ENCODE data around the gene ABCD4. TPM values are rescaled to one million over a fixed set of nuclear protein-coding genes. Genes with fewer than 3 reads are reported as not detected.

ABCD4 gene
- total and polyA plus RNA-seq, 2 donors = 30.6 to 36.0 TPM

GRCh38 chr14:74325446-74325845, 22.7 kb upstream of the ABCD4 start:
- Histone ChIP-seq H3K36me3 (ENCODE audit: insufficient read depth) (no peaks in the 10 kb centered on the region), H3K4me1 (ENCODE audit: insufficient read depth) (no peaks in the 10 kb centered on the region), H3K27ac (ENCODE audit: low read depth) (no peak overlapping the region), H3K4me3 (ENCODE audit: low read depth, low read length) (no peak overlapping the region)
- WGBS = 78% methylated on average over 3 of the region's 3 CpGs
- no peak for DNase-seq (ENCODE audit: extremely low spot score)

GRCh38 chr14:74324931-74325361, 22.2 kb upstream of the ABCD4 start:
- WGBS = 66% methylated on average over 3 of the region's 3 CpGs
- DNase-seq (ENCODE audit: extremely low spot score) = no peak

GRCh38 chr14:74314576-74314975, 11.8 kb upstream of the ABCD4 start:
- H3K4me1 ChIP-seq (ENCODE audit: insufficient read depth) = no peaks in the 10 kb centered on the region
- H3K36me3 ChIP-seq (ENCODE audit: insufficient read depth) = no peaks in the 10 kb centered on the region
- no peak overlapping the region for H3K27ac ChIP-seq (ENCODE audit: low read depth)
- no peak overlapping the region for H3K4me3 ChIP-seq (ENCODE audit: low read depth, low read length)
- no peak for DNase-seq (ENCODE audit: extremely low spot score)
- WGBS = 65% methylated on average over 4 of the region's 4 CpGs

More at GRCh38 chr14:74324931-74325361, 22.2 kb upstream of the ABCD4 start:
- Histone ChIP-seq H3K36me3 (ENCODE audit: insufficient read depth) (no peaks in the 10 kb centered on the region), H3K4me1 (ENCODE audit: insufficient read depth) (no peaks in the 10 kb centered on the region), H3K27ac (ENCODE audit: low read depth) (no peak overlapping the region), H3K4me3 (ENCODE audit: low read depth, low read length) (no peak overlapping the region)

- DNase-seq (ENCODE audit: extremely low spot score) = no peak
- Histone ChIP-seq H3K36me3 (ENCODE audit: insufficient read depth) (no peaks in the 10 kb centered on the region), H3K4me3 (ENCODE audit: low read depth, low read length) (no peak overlapping the region), H3K4me1 (ENCODE audit: insufficient read depth) (no peaks in the 10 kb centered on the region), H3K27ac (ENCODE audit: low read depth) (no peak overlapping the region)
- WGBS = 67% methylated on average over 5 of the region's 5 CpGs
These were observed 10.9 kb upstream of the ABCD4 start for GRCh38 chr14:74313601-74314000.

GRCh38 chr14:74312161-74312560, 9.4 kb upstream of the ABCD4 start:
- no peak for DNase-seq (ENCODE audit: extremely low spot score)
- H3K27ac ChIP-seq (ENCODE audit: low read depth) = no peak overlapping the region
- no peaks in the 10 kb centered on the region for H3K36me3 ChIP-seq (ENCODE audit: insufficient read depth)
- H3K4me1 ChIP-seq (ENCODE audit: insufficient read depth) = no peaks in the 10 kb centered on the region
- WGBS = 83% methylated on average over 2 of the region's 2 CpGs
- no peak overlapping the region for H3K4me3 ChIP-seq (ENCODE audit: low read depth, low read length)

- no peaks in the 10 kb centered on the region for H3K4me1 ChIP-seq (ENCODE audit: insufficient read depth)
- H3K36me3 ChIP-seq (ENCODE audit: insufficient read depth) = no peaks in the 10 kb centered on the region
- H3K27ac ChIP-seq (ENCODE audit: low read depth) = no peak overlapping the region
- 73% methylated on average over 8 of the region's 8 CpGs for WGBS
- no peak for DNase-seq (ENCODE audit: extremely low spot score)
- no peak overlapping the region for H3K4me3 ChIP-seq (ENCODE audit: low read depth, low read length)
These were observed 6.6 kb upstream of the ABCD4 start for GRCh38 chr14:74309125-74310022.

GRCh38 chr14:74308695-74309094, 6.0 kb upstream of the ABCD4 start:
- H3K36me3 ChIP-seq (ENCODE audit: insufficient read depth) = no peaks in the 10 kb centered on the region
- 82% methylated on average over 5 of the region's 5 CpGs for WGBS
- H3K27ac ChIP-seq (ENCODE audit: low read depth) = no peak overlapping the region
- no peak overlapping the region for H3K4me3 ChIP-seq (ENCODE audit: low read depth, low read length)
- DNase-seq (ENCODE audit: extremely low spot score) = no peak
- no peaks in the 10 kb centered on the region for H3K4me1 ChIP-seq (ENCODE audit: insufficient read depth)

GRCh38 chr14:74302152-74302628, 544 bp downstream of the ABCD4 start:
- under 1% methylated on average over 6 of the region's 6 CpGs for WGBS
- H3K4me1 ChIP-seq (ENCODE audit: insufficient read depth) = no peaks in the 10 kb centered on the region
- peak overlapping the region; percentile 89 for H3K4me3 ChIP-seq (ENCODE audit: low read depth, low read length)
- H3K36me3 ChIP-seq (ENCODE audit: insufficient read depth) = peaks cover 5% of the 10 kb centered on the region
- no peak for DNase-seq (ENCODE audit: extremely low spot score)
- H3K27ac ChIP-seq (ENCODE audit: low read depth) = peak overlapping the region; percentile 78

- Histone ChIP-seq H3K27ac (ENCODE audit: low read depth) (no peak overlapping the region), H3K36me3 (ENCODE audit: insufficient read depth) (peaks cover 5% of the 10 kb centered on the region), H3K4me3 (ENCODE audit: low read depth, low read length) (peak overlapping the region; percentile 89), H3K4me1 (ENCODE audit: insufficient read depth) (no peaks in the 10 kb centered on the region)
- DNase-seq (ENCODE audit: extremely low spot score) = no peak
- 16% methylated on average over 22 of the region's 22 CpGs for WGBS
These were observed 1.1 kb downstream of the ABCD4 start for GRCh38 chr14:74301594-74302151.

- H3K4me3 ChIP-seq (ENCODE audit: low read depth, low read length) = no peak overlapping the region
- no peaks in the 10 kb centered on the region for H3K4me1 ChIP-seq (ENCODE audit: insufficient read depth)
- peaks cover 5% of the 10 kb centered on the region for H3K36me3 ChIP-seq (ENCODE audit: insufficient read depth)
- no peak overlapping the region for H3K27ac ChIP-seq (ENCODE audit: low read depth)
- no peak for DNase-seq (ENCODE audit: extremely low spot score)
- 55% methylated on average over 10 of the region's 10 CpGs for WGBS
These were observed 3.6 kb downstream of the ABCD4 start for GRCh38 chr14:74299061-74299545.

GRCh38 chr14:74297986-74298385, 4.7 kb downstream of the ABCD4 start:
- 88% methylated on average over 10 of the region's 10 CpGs for WGBS
- Histone ChIP-seq H3K36me3 (ENCODE audit: insufficient read depth) (peaks cover 5% of the 10 kb centered on the region), H3K27ac (ENCODE audit: low read depth) (no peak overlapping the region), H3K4me1 (ENCODE audit: insufficient read depth) (no peaks in the 10 kb centered on the region), H3K4me3 (ENCODE audit: low read depth, low read length) (no peak overlapping the region)
- no peak for DNase-seq (ENCODE audit: extremely low spot score)

GRCh38 chr14:74296037-74296467, 6.7 kb downstream of the ABCD4 start:
- Histone ChIP-seq H3K36me3 (ENCODE audit: insufficient read depth) (peaks cover 9% of the 10 kb centered on the region), H3K27ac (ENCODE audit: low read depth) (no peak overlapping the region), H3K4me3 (ENCODE audit: low read depth, low read length) (no peak overlapping the region), H3K4me1 (ENCODE audit: insufficient read depth) (no peaks in the 10 kb centered on the region)
- WGBS = 89% methylated on average over 9 of the region's 9 CpGs
- no peak for DNase-seq (ENCODE audit: extremely low spot score)

- Histone ChIP-seq H3K4me3 (ENCODE audit: low read depth, low read length) (no peak overlapping the region), H3K36me3 (ENCODE audit: insufficient read depth) (peaks cover 12% of the 10 kb centered on the region), H3K27ac (ENCODE audit: low read depth) (no peak overlapping the region), H3K4me1 (ENCODE audit: insufficient read depth) (no peaks in the 10 kb centered on the region)
- WGBS = 98% methylated on average over 2 of the region's 2 CpGs
- no peak for DNase-seq (ENCODE audit: extremely low spot score)
These were observed 9.1 kb downstream of the ABCD4 start for GRCh38 chr14:74293606-74294005.

- Histone ChIP-seq H3K27ac (ENCODE audit: low read depth) (no peak overlapping the region), H3K4me1 (ENCODE audit: insufficient read depth) (no peaks in the 10 kb centered on the region), H3K4me3 (ENCODE audit: low read depth, low read length) (no peak overlapping the region), H3K36me3 (ENCODE audit: insufficient read depth) (peaks cover 7% of the 10 kb centered on the region)
- 92% methylated on average over 11 of the region's 11 CpGs for WGBS
- DNase-seq (ENCODE audit: extremely low spot score) = no peak
These were observed 10.7 kb downstream of the ABCD4 start for GRCh38 chr14:74292061-74292460.

Measured in urinary bladder (tissue), 4 donors.